ENCODE data around the gene TACC2. TPM values are rescaled to one million over a fixed set of nuclear protein-coding genes. Genes with fewer than 3 reads are reported as not detected.

TACC2 gene
- total RNA-seq, 2 experiments from 2014 or later = not detected

GRCh38 chr10:122241836-122242235, 252.9 kb downstream of the TACC2 start:
- Histone ChIP-seq H3K27me3 (ENCODE audit: control insufficient read depth in 1 of 2, insufficient read depth in 2 of 2, low read length in 2 of 2) (no peaks in the 10 kb centered on the region), H3K4me1 (ENCODE audit: insufficient read depth, low read length) (no peaks in the 10 kb centered on the region), H3K4me3 (ENCODE audit: low read length) (no peak overlapping the region), H3K27ac (ENCODE audit: low read depth in 1 of 2, low read length in 2 of 2) (no peak overlapping the region), H3K36me3 (ENCODE audit: insufficient read depth, low read length) (no peaks in the 10 kb centered on the region), H3K9me3 (ENCODE audit: control insufficient read depth in 1 of 2, insufficient read depth in 1 of 2, low read length in 2 of 2) (no peaks in the 10 kb centered on the region)
- no peak for DNase-seq
- ATAC-seq (ENCODE audit: poor library complexity) = no peak
- Mint-ChIP-seq H3K27ac (no peak overlapping the region), H3K27me3 (no peaks in the 10 kb centered on the region), H3K4me1 (ENCODE audit: low read depth) (no peaks in the 10 kb centered on the region), H3K9me3 (no peaks in the 10 kb centered on the region), H3K4me3 (no peak overlapping the region), H3K36me3 (ENCODE audit: low read depth) (no peaks in the 10 kb centered on the region)
- POLR2A ChIA-PET = no interaction called here
- TF ChIP-seq CTCF (IDR thresholded peaks at IDR 0.05) = no peak
- intact Hi-C loops (cut with DNase I, micrococcal nuclease) = no loop called here
- CTCF ChIA-PET = no interaction called here

- H3K36me3 Mint-ChIP-seq (ENCODE audit: low read depth) = no peaks in the 10 kb centered on the region
- Histone ChIP-seq H3K4me1 (ENCODE audit: insufficient read depth, low read length) (no peaks in the 10 kb centered on the region), H3K36me3 (ENCODE audit: insufficient read depth, low read length) (no peaks in the 10 kb centered on the region), H3K27me3 (ENCODE audit: control insufficient read depth in 1 of 2, insufficient read depth in 2 of 2, low read length in 2 of 2) (no peaks in the 10 kb centered on the region), H3K27ac (ENCODE audit: low read depth in 1 of 2, low read length in 2 of 2) (no peak overlapping the region), H3K9me3 (ENCODE audit: control insufficient read depth in 1 of 2, insufficient read depth in 1 of 2, low read length in 2 of 2) (no peaks in the 10 kb centered on the region), H3K4me3 (ENCODE audit: low read length) (no peak overlapping the region)
- no peak for TF ChIP-seq CTCF (IDR thresholded peaks at IDR 0.05)
- ChIA-PET CTCF (no interaction called here), POLR2A (no interaction called here)
- intact Hi-C loops (cut with DNase I, micrococcal nuclease) = no loop called here
- H3K4me1 Mint-ChIP-seq (ENCODE audit: low read depth) = no peaks in the 10 kb centered on the region
- no peaks in the 10 kb centered on the region for H3K27me3 Mint-ChIP-seq
- no peaks in the 10 kb centered on the region for H3K9me3 Mint-ChIP-seq
- DNase-seq (no peak), ATAC-seq (ENCODE audit: poor library complexity) (no peak)
- H3K27ac Mint-ChIP-seq = no peak overlapping the region
- H3K4me3 Mint-ChIP-seq = no peak overlapping the region
Observed at GRCh38 chr10:122243550-122243949, 254.6 kb downstream of the TACC2 start.

- no peaks in the 10 kb centered on the region for H3K36me3 Mint-ChIP-seq (ENCODE audit: low read depth)
- Histone ChIP-seq H3K4me1 (ENCODE audit: insufficient read depth, low read length) (no peaks in the 10 kb centered on the region), H3K4me3 (ENCODE audit: low read length) (no peak overlapping the region), H3K36me3 (ENCODE audit: insufficient read depth, low read length) (no peaks in the 10 kb centered on the region), H3K9me3 (ENCODE audit: control insufficient read depth in 1 of 2, insufficient read depth in 1 of 2, low read length in 2 of 2) (no peaks in the 10 kb centered on the region), H3K27ac (ENCODE audit: low read depth in 1 of 2, low read length in 2 of 2) (no peak overlapping the region), H3K27me3 (ENCODE audit: control insufficient read depth in 1 of 2, insufficient read depth in 2 of 2, low read length in 2 of 2) (no peaks in the 10 kb centered on the region)
- no peaks in the 10 kb centered on the region for H3K9me3 Mint-ChIP-seq
- H3K27ac Mint-ChIP-seq = no peak overlapping the region
- no peak for DNase-seq
- intact Hi-C loops (cut with DNase I, micrococcal nuclease) = no loop called here
- H3K4me3 Mint-ChIP-seq = no peak overlapping the region
- ChIA-PET POLR2A (no interaction called here), CTCF (no interaction called here)
- H3K4me1 Mint-ChIP-seq (ENCODE audit: low read depth) = no peaks in the 10 kb centered on the region
- no peak for TF ChIP-seq CTCF (IDR thresholded peaks at IDR 0.05)
- ATAC-seq (ENCODE audit: poor library complexity) = no peak
- no peaks in the 10 kb centered on the region for H3K27me3 Mint-ChIP-seq
Observed at GRCh38 chr10:122244001-122244975, 255.3 kb downstream of the TACC2 start.
